Esophagus muscularis mucosa (tissue), 4 donors: ENCODE results near the gene SNX9.

Source experiments
- EP300 ChIP-seq: sonication (generic); formaldehyde crosslinking; IDR thresholded peaks from one replicate; pipeline ENCODE4 v1.6.1; 2017; ENCODE audit warnings: antibody characterized with exemption
- POLR2A ChIP-seq: fragments of 450-650 bp; IDR thresholded peaks from one replicate; pipeline ENCODE4 v1.6.1; 2017; ENCODE audit warnings: antibody characterized with exemption, moderate library complexity, mild to moderate bottlenecking, low read depth
- POLR2AphosphoS5 ChIP-seq, 2 donors: sonication (generic); formaldehyde crosslinking; IDR thresholded peaks; one replicate each; pipeline ENCODE4 v1.6.1; 2017; ENCODE audit warnings: antibody characterized with exemption in 2 of 2
- TF ChIP-seq, protein P1 (sequence below), 3 experiments: fragments of 200-600 bp in 2 of 3; fragments of 450-650 bp in 1 of 3; sonication (generic) in 2 of 3; IDR thresholded peaks; one replicate each; pipeline ENCODE4 v1.5.1; 2017 to 2019; ENCODE audit warnings: antibody characterized with exemption in 3 of 3, mild to moderate bottlenecking in 2 of 3, moderate library complexity in 1 of 3

DNA sequence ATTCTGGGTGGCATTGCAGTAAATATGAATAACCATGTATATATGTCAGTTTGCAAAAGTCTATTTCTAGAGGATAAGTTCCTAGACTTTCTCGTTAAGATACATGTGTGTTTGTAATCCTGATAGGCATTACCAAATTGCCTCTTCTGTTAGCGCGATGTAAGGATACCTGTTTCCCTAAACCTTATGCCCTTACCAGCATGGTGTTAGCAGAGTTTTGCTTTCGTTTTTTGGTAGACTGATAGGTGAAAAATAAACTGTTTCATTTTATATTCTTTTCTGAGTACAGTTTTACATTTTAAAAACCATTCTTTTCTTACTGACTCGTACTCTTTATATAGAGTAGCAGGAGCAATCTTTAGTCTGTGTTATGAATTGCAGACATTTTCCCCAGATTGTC, 32.3 kb downstream of the SNX9 start:
- TF ChIP-seq, protein P1, sequence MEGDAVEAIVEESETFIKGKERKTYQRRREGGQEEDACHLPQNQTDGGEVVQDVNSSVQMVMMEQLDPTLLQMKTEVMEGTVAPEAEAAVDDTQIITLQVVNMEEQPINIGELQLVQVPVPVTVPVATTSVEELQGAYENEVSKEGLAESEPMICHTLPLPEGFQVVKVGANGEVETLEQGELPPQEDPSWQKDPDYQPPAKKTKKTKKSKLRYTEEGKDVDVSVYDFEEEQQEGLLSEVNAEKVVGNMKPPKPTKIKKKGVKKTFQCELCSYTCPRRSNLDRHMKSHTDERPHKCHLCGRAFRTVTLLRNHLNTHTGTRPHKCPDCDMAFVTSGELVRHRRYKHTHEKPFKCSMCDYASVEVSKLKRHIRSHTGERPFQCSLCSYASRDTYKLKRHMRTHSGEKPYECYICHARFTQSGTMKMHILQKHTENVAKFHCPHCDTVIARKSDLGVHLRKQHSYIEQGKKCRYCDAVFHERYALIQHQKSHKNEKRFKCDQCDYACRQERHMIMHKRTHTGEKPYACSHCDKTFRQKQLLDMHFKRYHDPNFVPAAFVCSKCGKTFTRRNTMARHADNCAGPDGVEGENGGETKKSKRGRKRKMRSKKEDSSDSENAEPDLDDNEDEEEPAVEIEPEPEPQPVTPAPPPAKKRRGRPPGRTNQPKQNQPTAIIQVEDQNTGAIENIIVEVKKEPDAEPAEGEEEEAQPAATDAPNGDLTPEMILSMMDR (IDR thresholded peaks at IDR 0.05), result no peak
- TF ChIP-seq EP300 (no peak), POLR2A (no peak), POLR2AphosphoS5 (IDR thresholded peaks at IDR 0.05) (no peak)
